NCI-H1436 (cell line): ENCODE measurements around the gene SLC30A3.

Experiments used
- DNase-seq: peaks from one replicate; lab custom pipeline; 2025; lab: John Stamatoyannopoulos, UW

The SLC30A3 gene

GRCh38 chr2:27258051-27258450 lies 4.8 kb downstream of the SLC30A3 start:
- DNase-seq, result no peak

- DNase-seq, result no peak
Observed at GRCh38 chr2:27256855-27257454, 5.9 kb downstream of the SLC30A3 start.

GRCh38 chr2:27255660-27256059 lies 7.2 kb downstream of the SLC30A3 start:
- DNase-seq, result no peak

- no peak for DNase-seq
Observed at GRCh38 chr2:27255187-27255586, 7.7 kb downstream of the SLC30A3 start.

- DNase-seq, result no peak
Observed at GRCh38 chr2:27251766-27252165, 11.1 kb downstream of the SLC30A3 start.

GRCh38 chr2:27250652-27251379 lies 12.0 kb downstream of the SLC30A3 start:
- DNase-seq, result no peak

GRCh38 chr2:27249891-27250651 lies 12.8 kb downstream of the SLC30A3 start:
- no peak for DNase-seq

GRCh38 chr2:27249159-27249890 lies 13.5 kb downstream of the SLC30A3 start:
- DNase-seq, result no peak

- DNase-seq, result no peak
Observed at GRCh38 chr2:27247893-27248292, 15.0 kb downstream of the SLC30A3 start.

GRCh38 chr2:27245626-27246025 lies 17.2 kb downstream of the SLC30A3 start:
- no peak for DNase-seq

GRCh38 chr2:27245116-27245515 lies 17.7 kb downstream of the SLC30A3 start:
- DNase-seq, result no peak

- no peak for DNase-seq
Observed at GRCh38 chr2:27243391-27244130, 19.3 kb downstream of the SLC30A3 start.

GRCh38 chr2:27242614-27242951 lies 20.3 kb downstream of the SLC30A3 start:
- DNase-seq, result no peak

GRCh38 chr2:27241761-27242613 lies 20.9 kb downstream of the SLC30A3 start:
- DNase-seq, result no peak

GRCh38 chr2:27240406-27240805 lies 22.4 kb downstream of the SLC30A3 start:
- no peak for DNase-seq

GRCh38 chr2:27238976-27239375 lies 23.9 kb downstream of the SLC30A3 start:
- DNase-seq, result no peak

- no peak for DNase-seq
Observed at GRCh38 chr2:27237341-27237945, 25.4 kb downstream of the SLC30A3 start.

GRCh38 chr2:27236626-27237025 lies 26.2 kb downstream of the SLC30A3 start:
- DNase-seq, result no peak

- no peak for DNase-seq
Observed at GRCh38 chr2:27236136-27236535, 26.7 kb downstream of the SLC30A3 start.

- DNase-seq, result no peak
Observed at GRCh38 chr2:27233341-27233740, 29.5 kb downstream of the SLC30A3 start.
